T follicular helper cell (primary cell): ENCODE data around the gene ANTXR1.

ENCODE experiments used
- DNase-seq: peaks from one replicate; pipeline ENCODE4 v3.0.0-alpha.2; 2020; ENCODE audit warnings: low read depth

Gene ANTXR1

DNA sequence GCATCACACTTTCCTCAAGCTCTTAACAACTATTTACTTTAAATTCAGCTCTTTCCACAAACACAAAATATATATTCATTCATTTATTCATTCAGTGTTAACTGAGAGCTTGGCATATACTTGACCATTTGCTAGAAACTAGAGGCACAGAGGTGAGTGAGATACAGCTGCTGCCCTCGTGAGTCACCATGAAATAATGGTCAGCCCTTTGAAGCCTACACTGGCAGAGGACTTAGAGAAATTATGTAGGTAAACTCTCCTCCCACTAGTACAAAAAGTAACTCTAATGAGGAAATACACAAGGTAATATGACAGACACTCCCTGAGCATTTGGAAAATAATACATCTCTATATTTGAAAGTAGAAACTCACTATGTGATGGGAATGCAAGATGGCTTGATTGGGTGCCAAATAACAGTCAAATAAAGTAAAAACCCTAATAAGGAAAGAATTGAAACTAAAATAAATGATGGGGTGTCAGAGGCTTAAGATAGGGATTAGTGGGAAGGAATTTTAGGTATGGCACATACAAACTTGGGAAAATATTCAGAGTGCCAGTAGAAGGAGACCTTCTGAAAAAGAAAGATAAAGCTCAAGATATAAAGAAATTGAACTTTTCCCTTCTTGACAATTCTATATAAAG, 61.1 kb downstream of the ANTXR1 start:
- DNase-seq = no peak

DNA sequence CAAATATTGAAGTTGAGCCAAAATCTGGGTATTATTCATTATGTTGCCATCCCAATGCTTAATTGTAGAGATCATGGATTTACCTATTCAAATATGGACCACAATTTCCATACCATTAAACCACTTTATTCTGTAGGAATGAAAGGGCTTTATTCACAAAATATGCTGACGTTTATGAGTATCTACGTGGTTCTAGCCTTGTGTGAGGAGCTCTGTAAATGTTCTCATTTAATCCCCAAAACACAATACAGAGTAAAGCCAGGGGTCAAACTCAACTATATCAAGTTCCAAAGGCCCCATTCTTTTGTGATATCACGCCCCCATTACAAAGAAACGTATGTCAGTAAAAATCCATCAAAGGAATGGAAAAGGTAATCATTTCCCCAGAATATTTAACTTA, 61.9 kb downstream of the ANTXR1 start:
- DNase-seq = no peak

DNA sequence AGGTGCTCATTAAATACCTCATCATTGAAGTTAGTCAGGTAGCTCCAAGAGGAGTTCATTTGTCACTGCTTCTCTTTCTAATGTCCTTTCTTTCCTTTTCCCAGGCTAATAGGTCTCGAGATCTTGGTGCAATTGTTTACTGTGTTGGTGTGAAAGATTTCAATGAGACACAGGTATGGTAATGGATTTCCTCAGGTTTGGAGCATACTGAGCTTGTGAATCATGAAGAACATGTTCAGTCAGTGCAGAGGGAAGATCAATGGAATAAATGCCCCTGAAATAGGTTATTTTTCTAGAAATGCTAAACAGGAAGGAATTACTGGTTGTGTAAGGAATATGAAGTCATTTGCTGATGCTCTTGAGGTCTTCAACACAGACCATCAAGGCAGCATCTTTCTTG, 62.5 kb downstream of the ANTXR1 start:
- no peak for DNase-seq

DNA sequence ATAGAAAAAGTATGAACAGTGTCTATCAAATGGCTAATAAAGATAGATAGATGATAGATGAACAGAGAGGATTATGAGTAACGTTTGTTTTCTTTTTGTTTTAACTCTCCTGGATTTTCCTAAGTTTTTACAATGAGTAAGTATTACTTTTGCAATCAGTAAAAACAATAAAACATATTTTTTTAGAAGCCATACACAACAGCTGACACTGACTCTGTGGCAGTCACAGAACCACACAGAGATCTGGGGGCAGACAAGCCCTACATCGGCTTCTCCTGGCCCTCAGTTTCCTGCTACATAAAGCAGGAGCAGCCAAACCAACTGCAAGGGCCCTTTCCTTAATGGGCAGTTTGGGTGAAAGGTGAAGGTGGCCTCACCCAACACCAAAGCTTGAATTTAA, 63.6 kb downstream of the ANTXR1 start:
- no peak for DNase-seq

DNA sequence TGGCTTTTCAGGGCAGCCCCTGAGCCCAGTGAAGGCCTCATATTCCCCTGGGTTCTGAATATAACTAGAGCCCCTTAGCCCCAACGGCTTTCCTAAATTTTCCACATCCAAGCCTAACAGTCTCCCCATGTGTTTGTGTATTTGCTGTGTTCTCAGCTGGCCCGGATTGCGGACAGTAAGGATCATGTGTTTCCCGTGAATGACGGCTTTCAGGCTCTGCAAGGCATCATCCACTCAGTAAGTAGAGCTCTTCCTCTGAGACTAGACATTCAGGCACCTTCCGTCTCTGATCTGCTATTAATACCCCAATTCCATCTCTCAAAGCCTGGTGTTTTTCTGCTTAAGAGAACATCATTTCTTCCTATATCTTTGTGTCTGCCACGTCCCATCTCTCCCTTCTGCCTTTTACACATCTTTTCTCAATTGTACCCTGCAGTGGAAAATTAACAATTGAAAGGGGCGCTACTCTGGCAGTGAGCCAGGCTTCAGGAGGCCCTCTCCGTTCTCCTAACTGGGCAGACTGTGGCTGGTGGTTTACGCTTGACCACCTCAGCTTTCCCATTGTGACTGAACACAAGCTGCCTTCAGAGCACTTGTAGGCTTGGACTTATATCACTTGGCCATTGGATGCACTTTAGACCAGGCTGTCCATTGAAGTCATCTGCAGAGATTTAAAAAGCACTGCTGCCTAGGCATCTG, 64.4 kb downstream of the ANTXR1 start:
- no peak for DNase-seq

DNA sequence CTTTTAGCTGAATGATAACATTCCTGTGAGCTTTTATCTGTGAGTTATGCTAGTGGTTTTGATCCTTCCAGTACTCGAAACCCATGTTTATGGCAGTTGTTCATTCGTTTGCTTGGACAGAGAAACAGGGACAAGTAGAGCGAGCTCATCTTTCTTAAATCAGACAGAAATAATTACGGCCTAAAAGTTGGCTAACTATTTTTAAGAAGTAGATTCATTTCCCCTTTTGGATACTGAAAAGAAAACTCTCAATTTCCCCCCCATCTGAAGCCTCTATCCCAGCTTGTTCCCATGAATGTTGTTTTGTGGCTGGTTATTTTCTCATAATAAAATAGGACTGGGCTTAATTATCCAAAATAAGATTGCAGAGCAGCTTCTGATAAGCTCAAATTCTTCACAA, 67.1 kb downstream of the ANTXR1 start:
- no peak for DNase-seq

DNA sequence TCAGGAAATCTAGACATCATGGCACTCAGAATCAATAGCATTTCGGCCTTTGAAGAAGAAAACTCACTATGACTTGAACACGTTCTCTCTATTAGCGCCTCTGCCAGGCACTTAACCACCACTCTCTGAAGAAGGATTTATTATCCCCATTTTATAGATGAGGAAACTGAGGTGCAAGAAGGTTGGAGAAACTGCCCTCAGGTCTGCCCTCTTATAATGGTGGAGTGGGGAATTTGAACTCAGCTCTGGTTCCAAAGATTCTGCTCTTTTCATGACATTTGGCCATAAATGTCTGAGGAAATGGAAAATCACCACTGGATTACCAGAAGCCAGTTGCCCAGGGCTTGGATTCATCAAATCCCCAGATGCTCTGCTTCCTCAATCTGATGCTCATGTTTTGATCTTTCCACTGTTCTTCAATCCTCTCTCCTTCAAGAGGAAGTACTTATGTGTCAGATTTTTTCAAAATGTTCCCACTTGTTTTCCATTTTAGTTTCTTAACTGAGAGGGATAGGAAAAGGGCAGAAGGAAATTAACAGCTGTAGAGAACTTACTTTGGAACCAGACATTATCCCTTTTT, 68.1 kb downstream of the ANTXR1 start:
- DNase-seq = no peak

DNA sequence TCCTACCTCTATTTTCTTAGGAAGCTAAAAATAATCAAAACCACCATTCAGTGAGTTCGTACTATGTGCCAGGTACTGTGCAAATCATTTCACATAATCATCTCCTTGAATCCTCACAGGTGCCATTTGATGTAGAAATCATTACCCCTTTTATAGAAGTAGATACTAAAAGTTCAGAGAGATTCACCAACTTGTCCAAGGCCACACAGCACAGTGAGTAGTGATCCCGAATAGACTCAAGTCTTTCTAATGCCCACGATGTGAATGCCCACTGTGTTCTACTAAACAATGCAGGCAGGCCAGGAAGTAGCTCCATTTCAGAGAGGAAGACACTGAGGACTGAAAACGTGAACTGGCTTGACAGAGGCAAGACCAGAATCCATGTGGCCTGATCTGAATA, 68.8 kb downstream of the ANTXR1 start:
- DNase-seq = no peak

DNA sequence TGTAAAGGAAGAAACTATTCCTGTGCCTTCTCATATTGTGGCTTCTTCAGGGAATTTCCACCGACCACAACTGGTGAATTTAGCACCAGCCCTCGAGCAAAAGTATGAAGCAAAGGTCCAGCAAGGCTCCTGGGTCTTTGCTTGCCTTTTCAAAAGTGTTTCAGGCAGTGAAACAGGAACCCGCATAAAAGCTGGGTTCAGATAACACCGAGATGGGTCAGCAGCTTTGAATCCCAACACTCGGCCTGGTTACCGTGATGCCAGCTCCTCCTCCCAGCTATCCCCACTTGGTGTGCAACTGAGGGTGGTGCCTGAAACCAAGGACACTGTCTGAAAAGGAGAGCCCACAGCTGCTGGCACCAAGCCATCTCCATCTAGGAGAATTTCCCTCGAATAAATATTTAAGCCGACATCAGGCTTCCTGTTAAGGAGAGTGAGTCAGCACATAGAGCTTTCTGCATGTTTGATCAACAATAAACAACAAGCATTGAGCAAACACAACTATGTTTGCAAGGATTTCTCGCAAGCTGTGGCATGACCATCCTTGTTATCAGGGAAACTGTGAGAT, 69.5 kb downstream of the ANTXR1 start:
- DNase-seq = no peak

DNA sequence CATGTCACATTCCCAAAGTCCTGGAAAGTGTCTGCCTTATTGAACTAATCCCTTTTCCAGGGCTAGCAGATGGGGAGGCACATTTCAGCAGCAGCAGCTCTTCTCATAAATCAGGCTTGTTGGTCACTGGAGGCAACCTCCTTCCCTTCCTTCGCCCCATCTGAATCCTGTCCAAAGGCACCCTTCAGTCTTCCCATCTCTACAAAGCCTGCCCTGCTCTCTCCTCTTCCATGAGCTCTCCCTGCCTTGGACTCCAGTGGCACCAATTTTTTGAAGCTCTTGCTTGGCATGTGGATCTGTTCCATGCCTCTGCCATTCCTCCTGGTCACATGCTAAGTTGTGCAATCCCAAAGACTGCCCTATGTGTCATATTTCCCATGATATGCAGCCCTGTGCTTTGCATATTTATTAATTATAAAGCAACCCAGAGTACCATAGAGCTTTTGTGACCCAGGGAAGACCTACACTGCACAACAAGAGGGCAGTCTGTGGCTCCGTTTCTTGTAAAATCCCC, 70.3 kb downstream of the ANTXR1 start:
- DNase-seq = no peak

DNA sequence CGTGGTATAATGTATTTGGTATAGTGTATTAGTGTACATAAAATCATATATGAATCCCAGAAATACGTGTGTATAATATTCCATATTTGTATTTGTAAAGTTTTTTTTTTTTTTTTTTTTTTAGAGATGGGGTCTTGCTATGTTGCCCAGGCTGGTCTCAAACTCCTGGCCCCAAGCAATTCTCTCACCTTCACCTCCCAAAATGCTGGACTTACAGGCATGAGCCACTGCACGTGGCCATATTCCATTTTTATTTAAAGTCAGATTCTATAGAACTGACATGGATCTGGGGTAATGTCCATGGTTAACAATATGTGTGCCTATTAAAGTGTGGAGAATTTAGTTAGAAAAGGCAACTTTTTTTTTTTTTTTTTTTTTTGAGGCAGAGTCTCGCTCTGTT, 71.5 kb downstream of the ANTXR1 start:
- no peak for DNase-seq

DNA sequence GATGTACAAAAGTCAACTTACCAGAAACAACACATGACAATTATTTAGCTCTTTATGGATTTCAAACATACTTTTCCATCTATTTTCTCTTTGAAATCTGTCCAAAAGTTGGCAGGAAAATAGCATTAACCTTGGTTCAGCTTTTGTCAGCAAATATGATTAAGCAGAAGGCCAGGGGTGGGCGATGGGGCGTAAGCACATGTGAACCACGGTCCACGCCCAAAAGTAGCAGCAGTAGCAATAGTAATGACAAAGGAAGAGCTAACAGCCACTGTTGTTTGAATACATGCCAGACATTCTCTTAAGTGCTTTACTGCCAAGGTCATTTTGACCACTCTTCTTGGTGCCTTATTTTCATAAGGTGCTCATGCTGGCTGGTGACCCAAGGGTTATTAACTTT, 73.5 kb downstream of the ANTXR1 start:
- no peak for DNase-seq

DNA sequence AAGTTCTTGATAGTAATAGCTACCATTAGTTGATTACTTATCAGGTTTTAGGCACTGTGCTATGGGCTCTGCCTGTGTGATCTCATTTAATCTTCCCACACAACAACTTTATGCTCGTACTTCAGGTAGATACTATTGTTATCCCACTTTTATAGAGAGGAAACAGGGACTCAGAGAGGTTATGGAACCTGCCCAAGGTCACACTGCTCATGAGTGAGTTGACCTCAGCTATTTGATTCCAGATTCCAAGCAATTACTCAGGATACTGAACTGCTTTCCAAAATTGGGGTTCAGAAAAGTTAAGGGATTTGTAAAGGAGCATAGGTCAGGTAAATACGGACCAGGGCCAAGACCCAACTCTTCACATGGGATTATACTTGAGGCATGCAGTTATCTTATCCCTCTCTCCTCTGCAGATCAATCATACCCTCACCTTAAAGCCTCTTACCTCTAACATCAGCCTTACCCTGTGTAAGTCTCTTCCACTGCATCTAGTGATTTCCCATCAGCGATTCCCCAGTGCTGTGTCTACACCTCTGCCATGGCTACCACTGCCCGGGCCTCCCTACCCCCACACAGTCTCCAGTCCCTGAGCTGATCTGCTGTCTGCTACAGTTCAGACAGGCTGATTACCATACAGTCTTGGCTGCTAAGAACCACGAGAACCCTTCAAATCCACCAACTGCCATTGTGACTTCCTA, 74.4 kb downstream of the ANTXR1 start:
- no peak for DNase-seq

DNA sequence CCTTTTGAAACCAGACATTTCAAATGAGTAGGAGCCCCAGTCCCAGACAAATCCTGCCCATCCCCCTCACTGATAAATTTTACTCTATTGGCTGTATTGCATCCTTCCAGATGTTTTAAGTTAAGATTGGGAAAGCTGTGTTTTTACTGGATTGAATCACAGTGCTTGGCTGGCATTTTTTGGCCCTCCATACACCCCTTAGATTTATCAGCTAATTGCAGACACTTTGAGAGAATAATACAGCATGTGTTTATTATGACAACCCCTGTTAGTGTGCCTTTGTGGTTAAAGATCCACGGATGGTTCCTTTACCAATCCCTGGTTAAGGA, 74.9 kb downstream of the ANTXR1 start:
- DNase-seq = no peak

DNA sequence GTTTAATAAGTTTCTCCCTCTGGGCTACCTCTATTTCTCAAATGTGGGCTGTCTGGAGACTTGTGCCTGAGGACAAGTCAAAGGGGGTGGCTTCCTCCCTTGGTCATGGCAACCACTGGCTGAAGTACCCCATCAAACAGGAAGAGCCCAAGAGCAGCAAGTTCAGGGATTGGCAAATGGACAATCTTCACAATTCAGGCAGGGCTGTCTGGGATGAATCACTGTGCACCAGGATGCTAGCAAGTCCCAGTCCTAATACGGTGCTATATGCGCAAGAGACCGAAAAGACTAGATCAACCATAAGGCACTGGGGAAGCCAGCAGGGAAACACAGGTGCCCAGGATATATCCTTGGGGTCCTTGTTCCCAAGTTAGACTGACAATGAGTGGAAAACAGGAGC, 75.5 kb downstream of the ANTXR1 start:
- DNase-seq = no peak

DNA sequence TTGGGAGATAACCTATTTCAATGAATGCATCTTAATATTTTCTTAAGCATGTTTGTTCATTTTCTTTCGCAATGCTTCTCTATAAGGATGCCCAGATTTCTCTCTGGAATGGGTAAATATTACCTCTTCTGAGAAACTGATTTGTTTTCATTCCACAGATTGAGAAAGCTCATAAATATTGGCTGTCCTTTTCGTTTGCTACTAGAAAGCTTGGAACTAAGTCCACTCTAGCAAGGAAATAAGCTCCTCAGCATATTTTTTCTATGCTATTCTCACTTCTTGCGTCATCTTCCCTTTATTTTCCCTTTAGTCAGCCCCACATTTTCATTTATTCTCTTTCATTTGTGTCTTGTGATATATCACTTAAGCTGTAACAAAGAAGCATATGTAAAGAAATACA, 76.3 kb downstream of the ANTXR1 start:
- DNase-seq = no peak

DNA sequence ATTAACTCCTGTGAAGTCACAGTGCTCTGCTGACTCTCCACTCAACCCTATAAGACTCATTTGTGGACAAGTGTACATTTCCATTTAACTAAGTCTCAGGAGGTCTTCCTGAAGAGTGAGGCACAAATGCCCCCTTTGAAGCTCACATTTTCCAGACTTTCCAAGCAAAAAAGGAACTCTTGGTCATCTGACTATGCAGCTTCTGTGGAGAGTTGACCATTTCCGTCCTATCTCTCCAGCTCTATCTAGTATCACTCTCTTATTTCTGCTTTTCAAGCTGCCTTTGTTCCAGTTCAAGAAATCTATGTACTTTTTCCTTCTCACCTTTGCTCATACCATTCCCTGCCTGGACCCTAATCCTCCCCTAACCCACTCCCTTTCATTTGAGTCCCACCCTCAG, 77.0 kb downstream of the ANTXR1 start:
- DNase-seq = no peak

DNA sequence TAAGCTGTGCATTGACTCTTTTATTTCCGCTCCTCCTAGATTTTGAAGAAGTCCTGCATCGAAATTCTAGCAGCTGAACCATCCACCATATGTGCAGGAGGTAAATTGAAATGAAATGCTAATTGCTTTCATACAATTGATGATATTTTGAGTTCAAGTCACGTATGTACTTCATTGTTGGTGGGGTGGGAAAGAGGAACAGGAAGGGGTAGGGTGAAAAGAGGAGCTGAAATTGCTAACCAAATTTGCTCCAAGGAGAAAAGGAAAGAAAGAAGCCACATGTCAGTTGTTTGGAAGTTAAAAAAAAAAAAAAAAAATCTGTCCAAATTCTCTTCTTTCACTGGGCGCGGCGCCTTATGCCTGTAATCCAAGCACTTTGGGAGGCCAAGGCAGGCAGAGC, 77.8 kb downstream of the ANTXR1 start:
- DNase-seq = no peak

DNA sequence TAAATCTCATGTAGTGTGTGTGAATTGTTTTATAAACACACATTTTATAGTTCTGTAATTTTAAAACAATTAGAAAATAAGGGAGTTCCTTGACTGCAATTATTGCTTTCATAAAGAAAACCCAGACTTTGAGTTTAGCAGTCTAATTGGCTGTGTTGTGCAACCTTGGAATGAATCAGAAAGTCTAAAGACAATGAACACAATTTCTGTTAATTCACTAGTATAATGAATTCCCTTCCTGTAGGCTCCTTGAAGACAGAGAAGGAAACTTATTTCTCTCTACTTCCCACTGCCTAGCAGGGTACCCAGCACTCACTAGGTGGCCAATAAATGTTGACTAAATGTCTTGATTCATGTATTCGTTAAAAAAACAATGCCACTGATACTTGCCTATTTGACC, 79.9 kb downstream of the ANTXR1 start:
- DNase-seq = no peak

DNA sequence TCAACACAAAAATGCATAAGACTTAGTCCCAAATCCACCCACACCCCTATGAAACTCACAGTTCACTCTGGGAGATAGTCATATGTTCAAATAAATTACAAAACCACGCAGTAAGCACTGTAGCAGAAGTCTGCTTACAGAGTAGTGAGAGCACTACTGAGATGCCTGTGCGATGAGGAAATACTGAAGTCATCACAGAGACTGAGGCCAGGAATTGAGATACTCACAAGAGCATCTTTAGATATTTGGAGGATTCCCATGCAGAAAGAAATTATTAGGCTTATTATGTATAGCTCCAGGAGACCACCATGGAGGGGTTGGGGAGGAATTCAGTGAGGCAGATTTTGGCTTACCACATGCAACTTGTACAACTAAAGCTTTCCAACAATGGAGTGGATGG, 82.3 kb downstream of the ANTXR1 start:
- no peak for DNase-seq

DNA sequence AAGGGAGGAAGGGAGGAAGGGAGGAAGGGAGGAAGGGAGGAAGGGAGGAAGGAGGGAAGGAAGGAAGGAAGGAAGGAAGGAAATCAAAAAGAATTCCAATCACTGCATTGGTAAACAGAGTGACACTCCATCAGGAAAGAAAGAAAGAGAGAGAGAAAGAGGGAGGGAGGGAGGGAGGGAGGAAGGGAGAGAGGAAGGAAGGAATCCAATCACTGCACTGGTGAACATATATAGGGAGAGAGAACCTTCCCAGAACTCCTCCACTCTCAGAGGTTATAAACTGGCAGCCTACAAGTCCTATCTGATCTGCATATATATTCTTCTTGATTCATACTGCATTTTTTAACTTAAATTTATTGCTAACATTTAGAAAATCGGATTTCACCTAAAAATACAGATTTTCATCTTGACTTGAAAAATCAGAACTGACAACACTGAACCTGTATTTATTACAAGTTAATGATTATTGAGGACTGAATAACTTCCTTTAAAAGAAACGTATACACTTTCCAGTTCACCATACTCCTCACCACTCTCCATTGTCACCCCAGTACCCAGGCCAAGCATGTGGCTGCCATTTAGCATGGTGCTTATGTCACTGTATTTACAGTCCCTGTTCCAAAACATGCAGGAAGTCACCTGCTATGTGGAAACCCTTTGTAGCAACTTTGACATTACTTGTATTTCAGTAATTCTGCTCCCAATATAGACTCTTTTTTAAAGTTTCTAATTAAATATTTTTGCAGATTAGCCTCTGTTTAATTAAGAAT, 83.5 kb downstream of the ANTXR1 start:
- no peak for DNase-seq

DNA sequence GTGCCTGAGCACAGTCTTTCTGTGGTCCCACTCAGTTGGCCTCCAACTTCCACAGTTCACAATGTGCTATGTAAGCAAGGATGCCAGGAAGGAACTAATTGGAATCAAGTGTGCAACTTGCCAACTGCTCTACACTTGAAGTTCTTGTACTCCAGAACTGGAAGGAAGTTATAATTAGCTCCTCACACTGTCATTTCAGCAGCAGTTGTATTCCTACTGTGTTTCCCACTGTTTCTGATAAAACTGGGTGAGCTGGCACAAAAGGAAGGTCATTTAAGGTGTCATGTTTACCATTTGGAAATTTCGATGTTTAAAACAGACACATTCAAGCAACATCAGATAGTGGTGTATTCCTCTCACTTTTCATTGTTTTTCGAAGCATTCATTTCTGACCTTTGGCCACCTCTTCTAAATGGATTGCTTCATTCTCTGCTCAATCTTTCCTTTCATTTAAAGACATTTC, 84.2 kb downstream of the ANTXR1 start:
- no peak for DNase-seq
